Fibroblast of mammary gland (primary cell): ENCODE measurements around the gene ATP11A.
"Not testable (repeated sequence)": the region's sequence is repeated elsewhere in the genome, so short reads cannot be mapped to it uniquely, and the experiment has no call there.

Experiments
- DNase-seq: peaks from one replicate; pipeline ENCODE4 v3.0.0-alpha.2; 2010; ENCODE audit warnings: low read depth
- H3K4me3 ChIP-seq: 2 replicates; pipeline ENCODE4 v1.5.1; 2011; ENCODE audit warnings: low read depth, mild to moderate bottlenecking, low read length, moderate library complexity; ENCODE audit not compliant: control insufficient read depth
- CTCF ChIP-seq: conservative IDR thresholded peaks from 2 replicates; pipeline ENCODE4 v1.5.1; 2011; ENCODE audit warnings: low read depth, low read length, inconsistent platforms; ENCODE audit not compliant: control insufficient read depth, insufficient read depth

Gene ATP11A

GRCh38 chr13:112703449-112704284 lies 13.8 kb downstream of the ATP11A start:
- no peak overlapping the region for H3K4me3 ChIP-seq
- no peak for TF ChIP-seq CTCF
- no peak for DNase-seq

GRCh38 chr13:112704308-112705145 lies 14.7 kb downstream of the ATP11A start:
- no peak for TF ChIP-seq CTCF
- DNase-seq: no peak
- H3K4me3 ChIP-seq: no peak overlapping the region

- no peak for TF ChIP-seq CTCF
- H3K4me3 ChIP-seq: no peak overlapping the region
- no peak for DNase-seq
Measured at GRCh38 chr13:112705286-112705685, 15.4 kb downstream of the ATP11A start.

- TF ChIP-seq CTCF: no peak
- no peak overlapping the region for H3K4me3 ChIP-seq
- no peak for DNase-seq
Measured at GRCh38 chr13:112706171-112706570, 16.3 kb downstream of the ATP11A start.

- H3K4me3 ChIP-seq: no peak overlapping the region
- no peak for DNase-seq
- TF ChIP-seq CTCF: no peak
Measured at GRCh38 chr13:112708560-112709240, 18.9 kb downstream of the ATP11A start.

GRCh38 chr13:112709316-112709715 lies 19.5 kb downstream of the ATP11A start:
- not testable (repeated sequence) for H3K4me3 ChIP-seq, DNase-seq
